ENCODE results near the gene ENO3.

GRCh38 chr17:4908711-4909496 is 42.0 kb upstream of the ENO3 start:
- no peak for TF ChIP-seq BHLHE40 (IDR thresholded peaks at IDR 0.05; ENCODE audit: borderline replicate concordance)
- TF ChIP-seq SUZ12 (IDR thresholded peaks at IDR 0.05), result no peak
- no peak for TF ChIP-seq ELF4 (IDR thresholded peaks at IDR 0.05)

Data from HEK293T (cell line).